ENCODE measurements around the gene MMEL1. TPM values are rescaled to one million over a fixed set of nuclear protein-coding genes. Genes with fewer than 3 reads are reported as not detected.

MMEL1 gene
- polyA plus RNA-seq, 2 of the 4 experiments (the other 2 are of a cell fraction) = not detected

DNA sequence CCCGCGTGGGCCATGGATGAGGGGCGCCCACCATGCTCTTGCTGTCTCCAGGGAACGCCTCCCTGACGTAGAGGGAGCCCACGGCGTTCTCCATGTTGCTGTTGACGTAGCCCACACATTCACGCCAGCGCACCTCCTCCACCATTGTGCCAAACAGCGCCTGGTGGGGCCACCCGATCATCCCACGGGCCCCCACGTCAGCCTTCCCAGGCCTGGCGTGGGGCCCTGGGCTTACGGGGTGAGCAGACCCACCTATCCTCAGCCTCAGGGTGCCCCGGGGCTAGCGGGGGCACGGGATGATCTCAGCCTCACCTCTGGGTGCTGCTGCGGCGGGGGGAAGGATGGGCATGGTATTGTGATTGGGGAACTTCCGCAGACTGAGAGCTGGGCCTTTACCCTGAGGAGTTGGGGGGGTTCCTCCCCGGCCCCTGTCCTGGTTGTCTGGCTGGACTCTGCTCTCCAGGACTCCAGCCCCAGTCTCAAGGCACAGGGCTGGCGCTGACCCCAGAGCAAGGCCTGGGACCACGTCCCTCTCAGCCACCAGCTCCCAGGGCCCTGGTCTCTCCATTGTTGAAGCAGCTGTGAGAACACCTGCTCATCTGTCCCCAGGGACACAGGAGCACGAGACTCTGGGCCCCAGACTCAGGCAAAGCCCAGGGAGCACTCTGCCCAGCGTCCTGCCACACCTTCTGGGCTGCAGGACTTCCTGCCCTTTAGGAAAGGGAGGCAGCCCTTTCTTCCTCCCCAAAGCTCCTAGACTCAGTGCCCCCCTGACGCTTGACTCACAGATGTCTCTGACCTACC, 36.1 kb downstream of the MMEL1 start:
- Histone ChIP-seq H3K27ac (no peak overlapping the region), H3K4me2 (no peak overlapping the region), H3K4me1 (no peaks in the 10 kb centered on the region), H3K9me3 (no peaks in the 10 kb centered on the region), H3K4me3 (no peak overlapping the region)
- POLR2A ChIA-PET = no interaction called here
- no peak for DNase-seq (ENCODE audit: low read depth in 1 of 2, low spot score in 1 of 2)
- no peak for FAIRE-seq
- 82% methylated on average over 9 of the region's 28 CpGs for WGBS (ENCODE audit: missing lambda C conversion rate)
- no peak for TF ChIP-seq POLR2A (IDR thresholded peaks at IDR 0.05; ENCODE audit: low read length)
- TF ChIP-seq, protein P1, sequence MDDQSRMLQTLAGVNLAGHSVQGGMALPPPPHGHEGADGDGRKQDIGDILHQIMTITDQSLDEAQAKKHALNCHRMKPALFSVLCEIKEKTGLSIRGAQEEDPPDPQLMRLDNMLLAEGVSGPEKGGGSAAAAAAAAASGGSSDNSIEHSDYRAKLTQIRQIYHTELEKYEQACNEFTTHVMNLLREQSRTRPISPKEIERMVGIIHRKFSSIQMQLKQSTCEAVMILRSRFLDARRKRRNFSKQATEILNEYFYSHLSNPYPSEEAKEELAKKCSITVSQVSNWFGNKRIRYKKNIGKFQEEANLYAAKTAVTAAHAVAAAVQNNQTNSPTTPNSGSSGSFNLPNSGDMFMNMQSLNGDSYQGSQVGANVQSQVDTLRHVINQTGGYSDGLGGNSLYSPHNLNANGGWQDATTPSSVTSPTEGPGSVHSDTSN (IDR thresholded peaks at IDR 0.05) = no peak
- TF ChIP-seq FOXS1 (CRISPR knock-in tag; IDR thresholded peaks at IDR 0.05) = no peak
- no peak for TF ChIP-seq USF2 (IDR thresholded peaks at IDR 0.05)
- no peak for TF ChIP-seq JUNB (IDR thresholded peaks at IDR 0.05)
- TF ChIP-seq, protein P2, sequence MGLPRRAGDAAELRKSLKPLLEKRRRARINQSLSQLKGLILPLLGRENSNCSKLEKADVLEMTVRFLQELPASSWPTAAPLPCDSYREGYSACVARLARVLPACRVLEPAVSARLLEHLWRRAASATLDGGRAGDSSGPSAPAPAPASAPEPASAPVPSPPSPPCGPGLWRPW (IDR thresholded peaks at IDR 0.05) = no peak
- TF ChIP-seq CTCF (IDR thresholded peaks at IDR 0.05) = no peak
- TF ChIP-seq NFE2L2 (conservative IDR thresholded peaks at IDR 0.05; ENCODE audit: low read length) = no peak
- no peak for TF ChIP-seq TP53 (CRISPR knock-in tag; IDR thresholded peaks at IDR 0.05)
- TF ChIP-seq BHLHE40 (IDR thresholded peaks at IDR 0.05; ENCODE audit: low read depth, low read length) = no peak
- no peak for TF ChIP-seq EHMT2 (IDR thresholded peaks at IDR 0.05; ENCODE audit: low read depth)
- TF ChIP-seq HDAC2 (IDR thresholded peaks at IDR 0.05) = no peak
- TF ChIP-seq TFCP2L1 (CRISPR knock-in tag; IDR thresholded peaks at IDR 0.05) = no peak
- no peak for TF ChIP-seq KDM5A (IDR thresholded peaks at IDR 0.05)
- TF ChIP-seq ZNF302 (CRISPR knock-in tag; IDR thresholded peaks at IDR 0.05) = no peak
- no peak for TF ChIP-seq HOXA7 (CRISPR knock-in tag; IDR thresholded peaks at IDR 0.05)
- ATAC-seq = 0 out of 6 replicates have a peak, but pooled peaks of 1 of the 2 experiments have one; percentile 14
- CTCF ChIA-PET = no interaction called here

- H3K4me2 ChIP-seq = no peak overlapping the region
- H3K27ac ChIP-seq = no peak overlapping the region
- POLR2A ChIA-PET = no interaction called here
- no peak for DNase-seq (ENCODE audit: low read depth in 1 of 2, low spot score in 1 of 2)
- no peak for ATAC-seq
- no peaks in the 10 kb centered on the region for H3K9me3 ChIP-seq
- H3K4me3 ChIP-seq = no peak overlapping the region
- no peaks in the 10 kb centered on the region for H3K4me1 ChIP-seq
- 60% methylated on average over 21 of the region's 31 CpGs for WGBS (ENCODE audit: missing lambda C conversion rate)
- CTCF ChIA-PET = no interaction called here
- no peak for FAIRE-seq
- no peak for TF ChIP-seq REST (IDR thresholded peaks at IDR 0.05)
- no peak for TF ChIP-seq HDAC2 (IDR thresholded peaks at IDR 0.05)
- TF ChIP-seq FOSB (CRISPR knock-in tag; IDR thresholded peaks at IDR 0.05) = no peak
- TF ChIP-seq CHD2 (IDR thresholded peaks at IDR 0.05; ENCODE audit: low read length, partially characterized antibody) = no peak
- TF ChIP-seq RCOR1 (IDR thresholded peaks at IDR 0.05; ENCODE audit: low read depth, low read length) = no peak
- no peak for TF ChIP-seq ZSCAN20 (CRISPR knock-in tag; IDR thresholded peaks at IDR 0.05)
- TF ChIP-seq EHMT2 (IDR thresholded peaks at IDR 0.05; ENCODE audit: low read depth) = no peak
- TF ChIP-seq, protein P3, sequence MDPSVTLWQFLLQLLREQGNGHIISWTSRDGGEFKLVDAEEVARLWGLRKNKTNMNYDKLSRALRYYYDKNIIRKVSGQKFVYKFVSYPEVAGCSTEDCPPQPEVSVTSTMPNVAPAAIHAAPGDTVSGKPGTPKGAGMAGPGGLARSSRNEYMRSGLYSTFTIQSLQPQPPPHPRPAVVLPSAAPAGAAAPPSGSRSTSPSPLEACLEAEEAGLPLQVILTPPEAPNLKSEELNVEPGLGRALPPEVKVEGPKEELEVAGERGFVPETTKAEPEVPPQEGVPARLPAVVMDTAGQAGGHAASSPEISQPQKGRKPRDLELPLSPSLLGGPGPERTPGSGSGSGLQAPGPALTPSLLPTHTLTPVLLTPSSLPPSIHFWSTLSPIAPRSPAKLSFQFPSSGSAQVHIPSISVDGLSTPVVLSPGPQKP (IDR thresholded peaks at IDR 0.05; ENCODE audit: low read depth, low read length) = no peak
- TF ChIP-seq RARB (CRISPR knock-in tag; IDR thresholded peaks at IDR 0.05) = no peak
- no peak for TF ChIP-seq JUN (IDR thresholded peaks at IDR 0.05)
- TF ChIP-seq NFE2L2 (conservative IDR thresholded peaks at IDR 0.05; ENCODE audit: low read length) = no peak
- no peak for TF ChIP-seq RNF2 (IDR thresholded peaks at IDR 0.05; ENCODE audit: borderline replicate concordance, low read depth)
- TF ChIP-seq CTCF (IDR thresholded peaks at IDR 0.05) = no peak
Measured at GRCh38 chr1:2595812-2596529, 36.8 kb downstream of the MMEL1 start.
